Measurements from ENCODE around the gene LGI2. TPM values are rescaled to one million over a fixed set of nuclear protein-coding genes. Genes with fewer than 3 reads are reported as not detected.
"Not testable (repeated sequence)": the region's sequence is repeated elsewhere in the genome, so short reads cannot be mapped to it uniquely, and the experiment has no call there.

Gene LGI2
- total RNA-seq, 1 experiment from 2014 or later: 1.4 TPM

GRCh38 chr4:25057299-25057698, 26.6 kb upstream of the LGI2 start:
- TF ChIP-seq CTCF (conservative IDR thresholded peaks at IDR 0.05): no peak
- H3K4me1 Mint-ChIP-seq: no peaks in the 10 kb centered on the region; a peak in 1 of 4 replicates

GRCh38 chr4:25052037-25052436, 21.3 kb upstream of the LGI2 start:
- H4K20me1 ChIP-seq (ENCODE audit: control insufficient read depth, insufficient read depth, insufficient read length); H3K4me1 Mint-ChIP-seq; H3K56ac ChIP-seq (ENCODE audit: insufficient read length, low read depth, low read length); DNase-seq; H3K23me2 ChIP-seq (ENCODE audit: insufficient read length, low read depth, low read length, poor library complexity, severe bottlenecking); H2BK5ac ChIP-seq (ENCODE audit: insufficient read length, low read length); H3K4me2 ChIP-seq (ENCODE audit: insufficient read depth, insufficient read length, low read length); H4K91ac ChIP-seq (ENCODE audit: insufficient read length, low read depth, low read length); H3K27ac ChIP-seq (ENCODE audit: insufficient read length, low read depth, low read length); H3K79me2 ChIP-seq (ENCODE audit: insufficient read depth, low read length); H2BK12ac ChIP-seq (ENCODE audit: insufficient read length, low read depth, low read length); H3K4me3 Mint-ChIP-seq; H3K27me3 Mint-ChIP-seq (ENCODE audit: low read depth); H4K8ac ChIP-seq (replicated peaks; ENCODE audit: insufficient read length, low read depth, low read length); H3K4ac ChIP-seq (ENCODE audit: low read depth, low read length); H4K5ac ChIP-seq (ENCODE audit: insufficient read length, low read depth, low read length); H2BK20ac ChIP-seq (ENCODE audit: low read depth, low read length, poor library complexity, severe bottlenecking); H3K4me1 ChIP-seq (ENCODE audit: insufficient read depth, low read length); H2AK5ac ChIP-seq (ENCODE audit: insufficient read length, low read length); H2BK120ac ChIP-seq (ENCODE audit: low read depth, low read length, poor library complexity, severe bottlenecking); H3K18ac ChIP-seq (ENCODE audit: insufficient read length, low read depth, low read length); H3K14ac ChIP-seq (ENCODE audit: insufficient read depth, low read length); H2BK15ac ChIP-seq (ENCODE audit: low read depth, low read length); H3K27ac Mint-ChIP-seq; H3K9ac ChIP-seq (ENCODE audit: extremely low read depth, insufficient read length, low read length); H3T11ph ChIP-seq (ENCODE audit: low read length); H3K79me1 ChIP-seq (ENCODE audit: insufficient read depth, low read depth, low read length, poor library complexity, severe bottlenecking); H3K27me3 ChIP-seq (ENCODE audit: insufficient read depth, low read length); H3K23ac ChIP-seq (ENCODE audit: insufficient read length, low read depth, low read length); H2AFZ ChIP-seq (ENCODE audit: low read length): not testable (repeated sequence)
- H3K9me3 Mint-ChIP-seq: peaks cover 23 to 28% of the 10 kb centered on the region in 2 experiments
- peaks cover 10 to 19% (median 11%) of the 10 kb centered on the region in 3 experiments for H3K36me3 Mint-ChIP-seq (ENCODE audit: insufficient read depth in 1 of 3, low read depth in 3 of 3)
- WGBS (ENCODE audit: extremely low coverage, insufficient read length, low lambda C conversion rate): no CpG with 5 or more reads among the region's 5 CpGs
- H3K9me3 ChIP-seq (ENCODE audit: control insufficient read depth, low read depth, low read length): peaks cover 12% of the 10 kb centered on the region

More at GRCh38 chr4:25057299-25057698, 26.6 kb upstream of the LGI2 start:
- peaks cover 0 to 5% of the 10 kb centered on the region in 2 experiments; a peak in 4 of 5 replicates for H3K9me3 Mint-ChIP-seq
- H3K27ac ChIP-seq (ENCODE audit: insufficient read length, low read depth, low read length): no peak overlapping the region
- no peak overlapping the region for H2AFZ ChIP-seq (ENCODE audit: low read length)
- H3K18ac ChIP-seq (ENCODE audit: insufficient read length, low read depth, low read length): no peak overlapping the region
- H4K5ac ChIP-seq (ENCODE audit: insufficient read length, low read depth, low read length): no peak overlapping the region
- DNase-seq: no peak
- no peak overlapping the region for H4K91ac ChIP-seq (ENCODE audit: insufficient read length, low read depth, low read length)
- no peak overlapping the region for H3K23ac ChIP-seq (ENCODE audit: insufficient read length, low read depth, low read length)
- H2BK20ac ChIP-seq (ENCODE audit: low read depth, low read length, poor library complexity, severe bottlenecking): no peak overlapping the region
- H3K23me2 ChIP-seq (ENCODE audit: insufficient read length, low read depth, low read length, poor library complexity, severe bottlenecking): no peaks in the 10 kb centered on the region
- peaks cover 0 to 5% (median 0%) of the 10 kb centered on the region in 3 experiments; a peak in 2 of 7 replicates for H3K36me3 Mint-ChIP-seq (ENCODE audit: insufficient read depth in 1 of 3, low read depth in 3 of 3)
- H3K4ac ChIP-seq (ENCODE audit: low read depth, low read length): no peak overlapping the region
- H3K4me1 ChIP-seq (ENCODE audit: insufficient read depth, low read length): no peaks in the 10 kb centered on the region
- H2BK15ac ChIP-seq (ENCODE audit: low read depth, low read length): no peak overlapping the region
- no peak overlapping the region; a peak in 1 of 7 replicates for H3K27ac Mint-ChIP-seq
- no CpG with 5 or more reads among the region's 8 CpGs for WGBS (ENCODE audit: extremely low coverage, insufficient read length, low lambda C conversion rate)
- H3K79me2 ChIP-seq (ENCODE audit: insufficient read depth, low read length): no peaks in the 10 kb centered on the region
- H3K56ac ChIP-seq (ENCODE audit: insufficient read length, low read depth, low read length): no peak overlapping the region
- H2BK5ac ChIP-seq (ENCODE audit: insufficient read length, low read length): no peak overlapping the region
- no peak overlapping the region for H2BK120ac ChIP-seq (ENCODE audit: low read depth, low read length, poor library complexity, severe bottlenecking)
- H2BK12ac ChIP-seq (ENCODE audit: insufficient read length, low read depth, low read length): no peak overlapping the region
- H3K9ac ChIP-seq (ENCODE audit: extremely low read depth, insufficient read length, low read length): no peak overlapping the region
- no peak overlapping the region for H3K4me3 Mint-ChIP-seq
- no peaks in the 10 kb centered on the region for H3K79me1 ChIP-seq (ENCODE audit: insufficient read depth, low read depth, low read length, poor library complexity, severe bottlenecking)
- no peaks in the 10 kb centered on the region for H3K27me3 ChIP-seq (ENCODE audit: insufficient read depth, low read length)
- H3K14ac ChIP-seq (ENCODE audit: insufficient read depth, low read length): no peak overlapping the region
- H2AK5ac ChIP-seq (ENCODE audit: insufficient read length, low read length): no peak overlapping the region
- H3K27me3 Mint-ChIP-seq (ENCODE audit: low read depth): no peaks in the 10 kb centered on the region; the same call in 1 of the 2 replicates
- no peak overlapping the region for H3K4me2 ChIP-seq (ENCODE audit: insufficient read depth, insufficient read length, low read length)
- H3K9me3 ChIP-seq (ENCODE audit: control insufficient read depth, low read depth, low read length): no peaks in the 10 kb centered on the region
- H4K8ac ChIP-seq (replicated peaks; ENCODE audit: insufficient read length, low read depth, low read length): no peak overlapping the region
- no peaks in the 10 kb centered on the region for H4K20me1 ChIP-seq (ENCODE audit: control insufficient read depth, insufficient read depth, insufficient read length)
- no peak overlapping the region for H3T11ph ChIP-seq (ENCODE audit: low read length)
